Spleen (tissue), 7 donors: ENCODE results near the gene DCAKD.

ENCODE experiments used
- CTCF ChIP-seq, 11 experiments: fragments of 200-600 bp in 7 of 11; fragments of 450-650 bp in 4 of 11; sonication (generic) in 4 of 11; IDR thresholded peaks in 8 of 11; conservative IDR thresholded peaks in 3 of 11; 1 replicate in 7 of 11; 2 replicates in 4 of 11; pipeline versions ENCODE4 v1.4.0 to v1.8.0; 2016 to 2021; ENCODE audit warnings: antibody characterized with exemption in 11 of 11, inconsistent platforms in 4 of 11, mild to moderate bottlenecking in 1 of 11
- POLR2A ChIP-seq, 3 donors: fragments of 450-650 bp; IDR thresholded peaks; one replicate each; pipeline ENCODE4 v1.5.1; 2017; ENCODE audit warnings: antibody characterized with exemption in 3 of 3, mild to moderate bottlenecking in 1 of 3
- donor health status: DM: no; HTN: no; CAD: no; lungs with moderate emphysema.
- donor health status: DM: no; HTN: no; CAD: no.
- donor health status: DM: no; HTN: no; CAD: no.

DNA sequence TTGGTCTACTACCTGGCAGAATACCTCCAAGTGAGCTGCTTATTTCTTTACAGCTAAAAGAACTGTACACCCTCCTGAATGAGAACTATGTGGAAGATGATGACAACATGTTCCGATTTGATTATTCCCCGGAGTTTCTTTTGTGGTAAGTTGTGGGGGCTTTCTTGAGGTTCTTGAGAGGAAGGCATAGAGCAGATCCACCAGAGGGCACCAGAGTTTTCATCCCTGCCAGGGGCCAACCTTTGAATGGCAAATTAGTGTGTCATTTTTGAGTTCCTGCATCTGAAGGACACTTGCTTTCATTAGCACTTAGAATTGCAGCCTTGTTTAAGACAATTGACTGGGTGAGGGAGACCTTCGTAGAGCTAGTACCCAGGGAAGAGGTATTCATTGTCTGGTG is 44.7 kb upstream of the DCAKD start:
- peak in 6 of 11 experiments; percentile 13 to 38 (median 32) for TF ChIP-seq CTCF (IDR thresholded peaks at IDR 0.05 in 8 of 11, conservative IDR thresholded peaks at IDR 0.05 in 3 of 11)
- TF ChIP-seq POLR2A (IDR thresholded peaks at IDR 0.05) = no peak
